Trophoblast cell (in vitro differentiated cells and primary cell): Measurements from ENCODE around the gene ZNF28.
"Not testable (repeated sequence)": the region's sequence is repeated elsewhere in the genome, so short reads cannot be mapped to it uniquely, and the experiment has no call there.

Source experiments
- DNase-seq, 2 donors: peaks; one replicate each; pipeline ENCODE4 v3.0.0-alpha.2; 2016
- H2AFZ ChIP-seq: 2 replicates; pipeline ENCODE4 v1.6.1; 2013; ENCODE audit warnings: low read length, moderate library complexity, mild to moderate bottlenecking; ENCODE audit not compliant: insufficient read depth, poor library complexity
- H2AK5ac ChIP-seq: 2 replicates; pipeline ENCODE4 v1.6.1; 2013; ENCODE audit warnings: mild to moderate bottlenecking, low read length
- H2BK120ac ChIP-seq: 2 replicates; pipeline ENCODE4 v1.6.1; 2013; ENCODE audit warnings: low read length, mild to moderate bottlenecking, moderate library complexity; ENCODE audit not compliant: insufficient read depth, poor library complexity
- H2BK12ac ChIP-seq: 2 replicates; pipeline ENCODE4 v1.6.1; 2013; ENCODE audit warnings: mild to moderate bottlenecking, low read length, moderate library complexity
- H2BK5ac ChIP-seq: 2 replicates; pipeline ENCODE4 v1.6.1; 2013; ENCODE audit warnings: low read length, low read depth, moderate library complexity, mild to moderate bottlenecking; ENCODE audit not compliant: poor library complexity
- H3K14ac ChIP-seq: 2 replicates; pipeline ENCODE4 v1.6.1; 2013; ENCODE audit warnings: mild to moderate bottlenecking, low read length
- H3K18ac ChIP-seq: 2 replicates; pipeline ENCODE4 v1.6.1; 2013; ENCODE audit warnings: mild to moderate bottlenecking, low read length
- H3K23ac ChIP-seq: 2 replicates; pipeline ENCODE4 v1.6.1; 2013; ENCODE audit warnings: low read length
- H3K27ac ChIP-seq: 2 replicates; pipeline ENCODE4 v1.5.1; 2013; ENCODE audit warnings: low read depth, mild to moderate bottlenecking, inconsistent platforms, low read length, moderate library complexity
- H3K27me3 ChIP-seq: 2 replicates; pipeline ENCODE4 v1.6.1; 2013; ENCODE audit warnings: inconsistent platforms, mild to moderate bottlenecking, low read length, moderate library complexity; ENCODE audit not compliant: insufficient read depth
- H3K36me3 ChIP-seq, 2 experiments: 1 replicate in 1 of 2; 2 replicates in 1 of 2; pipeline ENCODE4 v1.6.1; 2013; ENCODE audit warnings: low read length in 2 of 2, mild to moderate bottlenecking in 2 of 2, moderate library complexity in 1 of 2; ENCODE audit not compliant: insufficient read depth in 2 of 2, control insufficient read depth in 1 of 2
- H3K4ac ChIP-seq: 2 replicates; pipeline ENCODE4 v1.6.1; 2013; ENCODE audit warnings: low read depth, mild to moderate bottlenecking, low read length, moderate library complexity
- H3K4me1 ChIP-seq, 2 experiments: 1 replicate in 1 of 2; 2 replicates in 1 of 2; pipeline ENCODE4 v1.6.1; 2013; ENCODE audit warnings: low read length in 2 of 2, mild to moderate bottlenecking in 2 of 2, moderate library complexity in 1 of 2; ENCODE audit not compliant: insufficient read depth in 2 of 2, control insufficient read depth in 1 of 2
- H3K4me2 ChIP-seq: 2 replicates; pipeline ENCODE4 v1.6.1; 2013; ENCODE audit warnings: inconsistent platforms, mild to moderate bottlenecking, low read length, moderate library complexity
- H3K4me3 ChIP-seq: 2 replicates; pipeline ENCODE4 v1.5.1; 2013; ENCODE audit warnings: mild to moderate bottlenecking, low read depth, low read length, inconsistent platforms
- H3K79me1 ChIP-seq: one replicate; pipeline ENCODE4 v1.6.1; 2013; ENCODE audit warnings: low read length
- H3K79me2 ChIP-seq: 2 replicates; pipeline ENCODE4 v1.6.1; 2013; ENCODE audit warnings: low read length, mild to moderate bottlenecking; ENCODE audit not compliant: control insufficient read depth, insufficient read depth, poor library complexity
- H3K9ac ChIP-seq: 2 replicates; pipeline ENCODE4 v1.6.1; 2013; ENCODE audit warnings: mild to moderate bottlenecking, low read length
- H3K9me3 ChIP-seq: 2 replicates; pipeline ENCODE4 v1.6.1; 2013; ENCODE audit warnings: low read depth, mild to moderate bottlenecking, control low read depth, inconsistent platforms, low read length; ENCODE audit not compliant: insufficient read depth
- H4K12ac ChIP-seq: 2 replicates; pipeline ENCODE4 v1.6.1; 2013; ENCODE audit warnings: low read depth, mild to moderate bottlenecking, low read length, moderate library complexity
- H4K8ac ChIP-seq: 2 replicates; pipeline ENCODE4 v1.6.1; 2013; ENCODE audit warnings: low read depth, mild to moderate bottlenecking, low read length, moderate library complexity
- H4K91ac ChIP-seq: one replicate; pipeline ENCODE4 v1.6.1; 2013; ENCODE audit warnings: low read depth, mild to moderate bottlenecking, low read length, moderate library complexity
- WGBS: extraction: QIAGEN DNeasy Blood & Tissue Kit; methylation state at CpG from one replicate; pipeline ENCODE4 v1.1.7; 2013; ENCODE audit warnings: missing lambda C conversion rate; ENCODE audit not compliant: insufficient read length, insufficient coverage; ENCODE audit errors: extremely low coverage; 5-methylcytosine and 5-hydroxymethylcytosine counted together

The ZNF28 gene

DNA sequence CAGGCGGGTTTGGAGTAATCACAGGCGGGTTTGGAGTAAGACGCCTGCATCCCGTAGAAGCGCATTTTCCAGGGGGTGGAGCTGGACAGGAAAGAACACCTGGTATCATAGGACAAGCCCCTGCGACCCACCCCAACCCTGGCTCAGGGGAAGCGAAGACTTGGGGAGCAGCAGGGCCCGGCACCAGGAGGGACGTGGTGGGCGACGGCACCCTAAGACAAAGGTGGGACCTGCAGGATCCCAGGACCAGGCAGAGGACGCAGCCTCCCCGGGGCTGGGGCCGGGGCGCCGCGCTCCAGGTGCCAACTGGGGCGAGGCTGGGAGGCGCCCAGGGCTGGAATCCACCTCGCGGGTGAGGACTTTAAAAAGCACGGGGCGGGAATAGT is 35.4 kb downstream of the ZNF28 start:
- Histone ChIP-seq H3K14ac (peak overlapping the region; percentile 50), H2AFZ (peak overlapping the region; percentile 80), H3K27me3 (no peaks in the 10 kb centered on the region), H3K36me3 (peaks cover 5% of the 10 kb centered on the region in 2 experiments), H4K91ac (peak overlapping the region; percentile 11), H3K4me2 (peak overlapping the region; percentile 72), H4K12ac (peak overlapping the region; percentile 3), H2BK120ac (no peak overlapping the region), H3K27ac (no peak overlapping the region), H2BK12ac (no peak overlapping the region), H3K9ac (peak overlapping the region; percentile 89), H3K18ac (peak overlapping the region; percentile 31), H3K79me1 (peaks cover 2% of the 10 kb centered on the region), H3K4me3 (peak overlapping the region; percentile 79), H3K9me3 (no peaks in the 10 kb centered on the region), H4K8ac (peak overlapping the region; percentile 68), H3K4me1 (peaks cover 5 to 6% of the 10 kb centered on the region in 2 experiments), H3K79me2 (peaks cover 6% of the 10 kb centered on the region), H2BK5ac (no peak overlapping the region), H3K23ac (no peak overlapping the region), H3K4ac (peak overlapping the region; percentile 77), H2AK5ac (no peak overlapping the region)
- WGBS, result no CpG with 5 or more reads among the region's 23 CpGs
- DNase-seq, result peak in 1 of 2 donors; percentile 46

DNA sequence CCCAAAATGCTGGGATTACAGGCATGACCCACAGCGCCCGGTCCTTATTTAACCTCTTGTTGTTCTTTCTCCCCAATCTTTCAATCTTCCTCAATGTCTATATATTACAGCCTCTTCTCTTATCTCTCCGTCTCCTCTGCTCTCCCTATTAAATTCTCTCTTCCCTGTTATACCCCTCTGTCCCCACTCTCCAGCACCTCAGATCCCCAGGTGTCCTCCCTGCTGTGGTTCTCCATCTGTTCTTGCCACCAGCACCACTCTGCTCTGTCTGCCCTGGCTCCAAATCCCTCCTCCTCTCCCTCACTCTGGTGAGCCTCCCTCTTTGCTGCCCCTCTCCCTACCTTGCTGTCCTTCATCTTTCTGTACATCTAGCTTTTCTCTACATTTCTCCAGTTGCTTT is 35.9 kb downstream of the ZNF28 start:
- Histone ChIP-seq H4K91ac (no peak overlapping the region), H2AK5ac (no peak overlapping the region), H3K9me3 (no peaks in the 10 kb centered on the region), H3K14ac (no peak overlapping the region), H3K18ac (no peak overlapping the region), H2BK5ac (no peak overlapping the region), H3K27me3 (no peaks in the 10 kb centered on the region), H4K12ac (no peak overlapping the region), H4K8ac (no peak overlapping the region), H3K4me2 (no peak overlapping the region), H3K23ac (no peak overlapping the region), H3K9ac (no peak overlapping the region), H2BK12ac (no peak overlapping the region), H2BK120ac (no peak overlapping the region), H3K27ac (no peak overlapping the region), H3K79me1 (peaks cover 2% of the 10 kb centered on the region), H2AFZ (no peak overlapping the region), H3K4ac (no peak overlapping the region), H3K79me2 (peaks cover 6% of the 10 kb centered on the region), H3K4me1 (peaks cover 5 to 6% of the 10 kb centered on the region in 2 experiments), H3K36me3 (peaks cover 6 to 7% of the 10 kb centered on the region in 2 experiments), H3K4me3 (no peak overlapping the region)
- DNase-seq, result no peak
- no CpG with 5 or more reads among the region's 3 CpGs for WGBS

DNA sequence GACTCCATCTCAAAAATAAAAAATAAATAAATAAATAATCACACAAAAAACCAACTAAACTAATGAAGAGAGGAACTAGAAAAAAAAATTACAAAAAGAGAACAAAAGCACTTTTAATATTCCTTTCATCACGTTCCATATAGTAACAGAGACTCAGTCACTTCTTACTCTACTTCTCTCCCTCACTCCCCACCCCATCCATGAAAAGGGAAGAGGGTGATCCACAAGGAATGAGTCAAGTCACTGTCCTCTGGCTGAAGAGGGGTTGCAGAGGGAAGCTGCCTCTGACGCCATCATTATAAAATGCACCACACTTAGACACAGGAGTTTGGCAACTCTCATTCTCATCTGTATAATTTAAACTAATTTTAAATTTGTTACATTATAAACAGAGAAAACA is 38.6 kb downstream of the ZNF28 start:
- not testable (repeated sequence) for H4K12ac ChIP-seq, H3K27me3 ChIP-seq, H3K4me2 ChIP-seq, H3K9ac ChIP-seq, H4K91ac ChIP-seq, H3K4me3 ChIP-seq, H3K27ac ChIP-seq, H3K14ac ChIP-seq, H2BK12ac ChIP-seq, H3K4me1 ChIP-seq, H3K18ac ChIP-seq, H2AFZ ChIP-seq, H2AK5ac ChIP-seq, H3K4ac ChIP-seq, H3K23ac ChIP-seq, H2BK120ac ChIP-seq, H3K9me3 ChIP-seq, H3K79me2 ChIP-seq, H4K8ac ChIP-seq, H2BK5ac ChIP-seq, H3K79me1 ChIP-seq
- H3K36me3 ChIP-seq, result peaks cover 10 to 12% of the 10 kb centered on the region in 2 experiments
- DNase-seq, result peak in 1 of 2 donors; percentile 17
- WGBS, result no CpG with 5 or more reads among the region's 2 CpGs

DNA sequence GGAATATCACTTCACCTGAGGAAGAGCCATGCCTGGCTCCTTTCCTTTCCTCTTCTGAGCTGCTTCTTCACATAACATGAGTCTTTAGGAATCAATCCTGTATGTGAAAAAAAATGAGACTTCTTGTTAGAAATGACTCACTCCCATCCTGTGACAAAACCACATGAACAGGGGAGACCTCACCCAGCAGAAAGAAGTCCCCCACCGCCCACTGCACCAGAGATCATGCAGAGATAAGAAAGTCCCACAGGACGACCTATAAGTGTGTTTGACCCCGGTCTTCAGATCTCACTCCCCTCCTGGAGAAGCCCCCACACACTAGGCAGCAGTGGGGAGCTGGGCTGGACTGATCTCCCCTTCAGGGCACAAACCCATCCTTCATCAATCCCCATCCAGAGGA is 42.6 kb downstream of the ZNF28 start:
- no peaks in the 10 kb centered on the region for H3K79me1 ChIP-seq
- no peak overlapping the region for H4K91ac ChIP-seq
- H2BK12ac ChIP-seq, result no peak overlapping the region
- H3K23ac ChIP-seq, result no peak overlapping the region
- H3K4me3 ChIP-seq, result no peak overlapping the region
- H3K9ac ChIP-seq, result no peak overlapping the region
- H3K4ac ChIP-seq, result no peak overlapping the region
- H3K36me3 ChIP-seq, result peaks cover 21 to 26% of the 10 kb centered on the region in 2 experiments
- H4K12ac ChIP-seq, result no peak overlapping the region
- no peaks in the 10 kb centered on the region for H3K79me2 ChIP-seq
- H3K4me2 ChIP-seq, result no peak overlapping the region
- H4K8ac ChIP-seq, result no peak overlapping the region
- no peak overlapping the region for H2BK5ac ChIP-seq
- no peak for DNase-seq
- no peak overlapping the region for H2BK120ac ChIP-seq
- no peaks in the 10 kb centered on the region for H3K4me1 ChIP-seq
- H3K27ac ChIP-seq, result no peak overlapping the region
- H2AFZ ChIP-seq, result no peak overlapping the region
- H2AK5ac ChIP-seq, result no peak overlapping the region
- WGBS, result no CpG with 5 or more reads among the region's 3 CpGs
- H3K18ac ChIP-seq, result no peak overlapping the region
- no peaks in the 10 kb centered on the region for H3K27me3 ChIP-seq
- no peak overlapping the region for H3K14ac ChIP-seq
- H3K9me3 ChIP-seq, result no peaks in the 10 kb centered on the region
